Stimulated activated CD4-positive, alpha-beta T cell treated with anti-CD3 and anti-CD28 coated beads, TNF-alpha, amount 100 ng/mL, for 48 hours (primary cell): ENCODE results near the gene CDCA7.
"Not testable (repeated sequence)": the region's sequence is repeated elsewhere in the genome, so short reads cannot be mapped to it uniquely, and the experiment has no call there.

ENCODE experiments used
- DNase-seq, 3 donors: peaks; one replicate each; pipeline ENCODE4 v3.0.0-alpha.2; 2020; ENCODE audit warnings: low read depth in 3 of 3

CDCA7 gene

DNA sequence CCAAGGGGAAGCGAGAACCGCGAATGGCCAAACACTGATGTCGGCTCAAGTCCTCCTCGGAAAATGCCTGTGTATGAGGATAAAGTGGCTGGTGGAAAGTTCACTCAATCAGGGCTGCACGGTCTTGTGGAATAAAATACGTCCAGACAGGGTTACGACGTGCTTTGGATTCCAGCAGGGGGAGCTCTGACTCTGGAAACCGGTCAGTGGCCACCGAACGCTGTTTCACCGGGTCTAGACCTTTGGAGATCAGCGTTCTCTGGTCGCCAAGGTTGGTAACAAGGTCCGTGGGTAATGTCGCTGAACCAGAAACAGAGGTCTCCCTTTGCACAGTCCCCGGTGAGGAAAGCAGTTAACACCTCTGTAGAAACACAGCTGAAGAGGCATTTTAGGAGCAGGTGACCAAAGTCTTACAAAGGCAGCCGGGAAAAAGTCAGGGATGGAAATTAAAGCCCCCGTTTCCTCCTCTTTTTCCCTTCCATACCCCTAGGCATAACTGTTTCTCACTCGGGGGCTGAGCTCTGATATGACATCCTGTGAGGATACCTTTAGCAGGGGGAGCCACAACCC, 47.8 kb downstream of the CDCA7 start:
- peak; percentile 58 to 66 (median 61) for DNase-seq

DNA sequence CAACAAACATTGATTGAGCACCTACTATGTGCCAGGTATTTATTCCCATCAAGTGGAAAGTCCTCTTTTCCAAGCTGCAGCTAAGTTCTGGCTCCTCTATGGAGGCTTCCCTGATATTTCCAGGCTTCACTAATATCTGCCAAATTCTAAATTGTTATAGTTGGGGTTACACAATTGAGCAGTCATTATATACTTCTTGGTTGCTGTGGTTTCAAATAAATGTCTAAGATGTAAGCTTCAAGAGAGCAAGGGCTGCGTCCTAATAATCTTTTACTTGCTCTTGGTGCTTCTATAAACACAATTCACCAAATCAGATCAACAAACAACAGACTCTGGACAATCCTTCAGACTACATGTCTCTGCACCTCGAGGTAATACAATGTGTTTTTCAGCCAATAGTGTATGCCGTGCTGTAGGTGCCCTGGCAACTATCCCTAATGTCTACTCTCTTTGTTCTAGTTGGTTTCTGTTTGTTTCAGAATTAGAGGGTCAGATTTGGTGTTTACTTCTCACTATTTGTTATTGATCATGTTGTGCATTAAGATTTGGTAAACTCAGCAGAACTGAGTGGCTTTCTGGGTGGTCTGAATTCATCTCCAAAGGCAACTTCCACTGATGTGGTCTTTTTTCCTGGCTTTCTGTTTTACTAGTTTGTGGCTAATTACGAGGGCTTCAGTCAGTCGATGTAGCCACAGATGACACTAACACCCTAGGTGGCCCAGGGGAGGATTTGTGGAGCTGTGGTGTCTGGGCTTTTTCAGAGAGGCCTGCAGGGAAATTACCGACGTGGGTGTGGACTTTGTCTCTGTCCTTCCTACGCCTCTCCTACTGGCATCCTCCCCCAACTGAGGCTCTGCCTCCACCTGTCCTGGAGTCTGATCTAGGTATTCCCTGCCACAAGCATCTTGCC, 50.4 kb downstream of the CDCA7 start:
- no peak for DNase-seq

DNA sequence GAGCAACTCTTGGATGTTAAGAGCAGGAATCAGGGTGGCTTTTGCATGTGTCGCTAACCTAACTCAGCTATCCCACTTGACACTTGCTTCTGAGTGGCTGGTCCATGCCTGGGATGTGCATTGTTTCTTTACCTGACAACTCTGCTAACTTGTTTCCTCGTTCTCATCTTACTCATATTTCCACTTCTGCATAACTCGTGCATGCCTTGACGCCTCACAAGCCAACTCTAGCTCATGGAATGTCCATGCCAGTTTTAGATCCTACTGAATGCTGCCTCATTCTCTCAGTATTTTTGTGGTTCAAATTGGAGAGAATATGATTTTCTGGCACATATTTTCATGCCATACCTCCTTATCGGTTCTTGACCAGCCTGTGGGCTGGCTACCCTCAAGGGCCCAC, 52.5 kb downstream of the CDCA7 start:
- DNase-seq: no peak

DNA sequence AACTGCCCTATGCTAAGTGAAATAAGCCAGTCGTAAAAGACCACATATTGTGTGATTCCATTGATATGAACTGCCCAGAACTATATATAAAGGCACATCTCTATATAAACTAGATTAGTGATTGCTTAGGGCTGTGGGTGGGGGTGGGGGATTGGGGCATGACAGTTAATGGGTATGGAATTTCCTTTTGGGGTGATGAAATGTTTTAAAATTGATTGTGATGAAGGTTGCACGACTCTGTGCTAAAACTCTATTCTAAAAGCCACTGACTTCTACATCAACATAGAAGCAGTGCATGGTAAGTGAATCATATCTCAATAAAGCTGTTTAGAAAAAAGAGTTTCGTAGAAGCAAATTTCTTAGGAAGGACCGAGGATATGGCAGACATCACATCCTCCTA, 53.0 kb downstream of the CDCA7 start:
- DNase-seq: no peak

DNA sequence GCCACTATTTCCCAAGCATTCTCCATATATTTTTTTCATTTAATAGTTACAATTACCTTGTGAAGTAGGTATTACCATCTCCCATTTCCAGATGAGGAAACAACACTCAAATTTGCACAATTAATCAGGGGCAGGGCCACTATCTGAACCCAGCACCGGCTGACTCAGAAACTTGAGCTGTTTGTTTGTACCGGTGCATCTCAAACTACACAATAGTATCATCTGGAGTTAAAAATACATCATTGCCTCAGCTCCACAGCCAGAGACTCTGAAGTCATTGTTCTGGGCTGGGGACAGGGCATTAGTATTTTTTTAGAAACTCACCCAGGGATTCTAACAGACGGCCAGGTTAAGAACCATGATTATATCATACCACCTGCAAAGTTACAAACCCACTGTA, 55.9 kb downstream of the CDCA7 start:
- DNase-seq: no peak

DNA sequence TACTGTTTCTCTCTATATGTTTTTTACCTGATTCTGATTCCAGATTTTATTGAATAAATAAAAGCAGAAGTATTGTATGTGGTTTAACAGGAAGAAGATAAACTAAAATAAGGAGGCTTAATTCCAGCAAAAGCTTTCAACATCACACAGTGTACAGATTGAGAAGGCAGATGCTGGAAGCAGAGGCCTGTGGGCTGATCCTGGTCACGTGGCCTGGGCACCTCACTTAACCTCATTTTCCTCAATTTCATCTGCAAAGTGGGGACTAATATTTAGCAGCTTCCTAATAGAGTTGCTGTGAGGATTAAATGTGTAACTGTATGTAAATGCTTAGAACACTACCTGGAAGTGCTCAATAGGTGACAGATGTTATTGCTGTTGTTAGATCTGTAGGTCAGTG, 58.0 kb downstream of the CDCA7 start:
- DNase-seq: no peak

DNA sequence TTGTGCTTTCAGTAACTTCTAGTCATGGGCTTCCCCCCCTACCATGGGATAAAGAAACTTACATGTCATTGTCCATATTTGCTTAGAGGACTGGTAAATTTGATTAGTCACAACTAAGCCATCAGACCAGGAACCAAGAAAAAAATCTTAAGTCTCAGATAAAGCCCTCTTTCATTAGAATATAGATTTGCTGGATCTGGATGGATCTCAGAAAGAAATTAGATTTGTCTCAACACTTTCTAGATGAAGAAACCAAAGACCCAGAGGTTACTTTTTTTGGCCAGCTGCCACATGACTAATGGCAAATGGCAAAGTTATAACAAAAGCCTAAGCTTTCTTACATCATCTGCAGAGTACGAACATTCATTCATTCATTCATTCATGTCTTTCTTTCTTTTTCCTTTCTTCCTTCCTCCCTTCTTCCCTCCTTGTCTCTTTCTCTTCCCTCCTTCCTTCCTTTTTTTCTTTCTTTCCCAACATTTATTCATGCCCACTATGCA, 60.2 kb downstream of the CDCA7 start:
- DNase-seq: no peak

DNA sequence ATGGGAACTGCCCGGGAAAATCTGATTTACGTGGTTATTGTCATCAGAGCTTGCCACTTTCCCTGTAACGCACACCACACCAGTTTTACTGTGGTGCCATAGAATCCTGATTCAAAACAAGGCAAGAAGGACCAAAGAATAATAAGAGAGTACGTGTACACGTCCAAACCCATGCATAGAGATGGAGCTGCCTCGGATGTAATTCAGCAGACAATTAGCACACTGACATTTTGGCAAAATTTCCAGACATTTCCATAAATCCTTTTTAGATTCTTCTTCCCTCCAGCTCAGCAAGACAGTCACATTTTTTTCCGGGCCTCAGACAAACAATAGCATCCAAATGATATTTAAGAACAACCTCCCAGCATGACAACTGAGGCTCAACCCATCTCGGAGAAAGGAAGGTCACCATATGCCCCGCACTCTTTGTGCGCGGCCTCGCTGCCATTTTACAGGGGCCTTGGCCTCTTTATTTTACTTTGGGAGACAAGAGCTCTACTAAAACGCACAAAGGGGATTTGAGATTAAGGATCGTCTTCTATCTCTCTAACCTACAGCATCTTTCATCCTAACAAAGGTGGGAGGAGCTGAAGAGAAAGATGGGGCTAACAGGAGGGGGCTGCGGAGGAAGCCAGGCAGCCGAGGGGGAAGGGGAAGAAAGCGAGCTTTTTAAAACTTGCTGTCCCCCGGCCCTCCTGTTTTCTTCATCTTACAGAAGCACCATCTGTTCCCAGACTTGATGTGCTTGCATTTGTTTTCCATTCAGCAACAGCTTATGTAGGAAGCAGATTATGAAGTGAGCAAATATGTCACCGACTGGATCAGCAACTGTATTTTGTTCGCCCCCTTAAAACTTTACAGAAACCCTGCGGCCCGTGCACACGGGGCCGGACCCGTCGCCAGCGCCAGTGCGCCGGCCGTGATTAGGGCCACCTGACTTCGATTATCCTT, 61.0 kb downstream of the CDCA7 start:
- no peak for DNase-seq

DNA sequence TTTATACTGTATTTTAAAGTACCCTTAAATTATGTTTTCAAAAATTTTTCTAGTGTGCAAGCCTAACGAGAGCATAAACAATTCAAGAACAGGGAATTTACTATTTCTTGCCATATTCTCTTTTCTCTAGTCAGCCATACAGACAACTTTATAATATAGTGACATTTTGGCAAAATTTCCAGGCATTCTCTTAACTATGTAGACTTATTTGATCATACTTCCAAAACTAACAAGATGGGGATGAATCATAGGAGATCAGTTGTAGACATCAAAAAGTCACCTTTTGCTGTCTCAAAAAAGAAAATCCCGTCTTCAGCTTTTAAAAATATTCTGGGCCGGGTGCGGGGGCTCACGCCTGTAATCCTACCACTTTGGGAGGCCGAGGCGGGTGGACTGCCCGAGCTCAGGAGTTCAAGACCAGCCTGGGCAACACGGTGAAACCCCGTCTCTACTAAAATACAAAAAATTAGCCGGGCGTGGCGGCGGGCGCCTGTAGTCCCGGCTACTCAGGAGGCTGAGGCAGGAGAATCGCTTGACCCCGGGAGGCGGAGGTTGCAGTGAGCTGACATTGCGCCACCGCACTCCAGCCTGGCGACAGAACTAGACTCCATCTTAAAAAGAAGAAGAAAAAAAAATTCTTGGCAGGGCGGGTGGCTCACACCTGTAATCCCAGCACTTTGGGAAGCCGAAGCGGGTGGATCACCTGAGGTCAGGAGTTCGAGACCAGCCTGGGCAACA, 61.9 kb downstream of the CDCA7 start:
- not testable (repeated sequence) for DNase-seq

DNA sequence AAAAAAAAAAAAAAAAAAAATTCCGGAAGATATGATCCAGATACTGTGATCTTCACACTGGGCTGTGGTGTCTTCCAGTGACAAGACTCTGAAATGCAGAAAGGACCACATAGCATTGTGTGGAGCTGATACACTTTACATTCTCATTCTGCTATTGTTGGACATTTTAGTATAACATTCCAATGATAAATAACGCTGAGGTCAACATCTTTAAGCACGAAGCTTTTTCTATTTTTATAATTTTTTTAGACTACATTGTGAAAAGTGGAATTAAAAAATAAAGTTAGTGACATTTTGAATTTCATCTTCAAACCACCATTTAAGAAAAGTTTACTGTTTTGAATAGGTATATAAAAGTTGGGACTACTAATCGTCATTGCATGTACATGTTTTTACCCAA, 62.7 kb downstream of the CDCA7 start:
- DNase-seq: no peak

DNA sequence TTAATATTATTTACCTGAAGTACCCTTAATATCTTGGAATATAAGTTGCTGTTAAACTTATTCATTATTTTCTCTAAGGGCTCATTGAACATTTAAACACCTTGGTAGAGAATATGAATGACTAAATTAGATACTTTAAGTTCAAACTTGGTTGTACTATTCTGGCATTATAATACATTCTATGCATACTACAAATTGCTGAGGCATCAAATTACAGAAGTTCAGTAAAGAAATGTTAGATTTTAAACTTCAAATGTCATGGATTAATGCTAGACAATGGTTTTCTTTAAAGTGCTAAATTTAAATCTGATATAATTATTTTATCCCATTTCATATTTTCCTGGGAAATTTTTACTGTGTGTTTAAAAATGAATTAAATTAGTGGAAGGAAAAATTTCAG, 63.1 kb downstream of the CDCA7 start:
- DNase-seq: no peak
